ENCODE data around the gene ASMTL. TPM values are rescaled to one million over a fixed set of nuclear protein-coding genes. Genes with fewer than 3 reads are reported as not detected.

ASMTL gene
- total RNA-seq, 4 donors from 2014 or later = 3.4 to 20.3 (median 18.4) TPM

DNA sequence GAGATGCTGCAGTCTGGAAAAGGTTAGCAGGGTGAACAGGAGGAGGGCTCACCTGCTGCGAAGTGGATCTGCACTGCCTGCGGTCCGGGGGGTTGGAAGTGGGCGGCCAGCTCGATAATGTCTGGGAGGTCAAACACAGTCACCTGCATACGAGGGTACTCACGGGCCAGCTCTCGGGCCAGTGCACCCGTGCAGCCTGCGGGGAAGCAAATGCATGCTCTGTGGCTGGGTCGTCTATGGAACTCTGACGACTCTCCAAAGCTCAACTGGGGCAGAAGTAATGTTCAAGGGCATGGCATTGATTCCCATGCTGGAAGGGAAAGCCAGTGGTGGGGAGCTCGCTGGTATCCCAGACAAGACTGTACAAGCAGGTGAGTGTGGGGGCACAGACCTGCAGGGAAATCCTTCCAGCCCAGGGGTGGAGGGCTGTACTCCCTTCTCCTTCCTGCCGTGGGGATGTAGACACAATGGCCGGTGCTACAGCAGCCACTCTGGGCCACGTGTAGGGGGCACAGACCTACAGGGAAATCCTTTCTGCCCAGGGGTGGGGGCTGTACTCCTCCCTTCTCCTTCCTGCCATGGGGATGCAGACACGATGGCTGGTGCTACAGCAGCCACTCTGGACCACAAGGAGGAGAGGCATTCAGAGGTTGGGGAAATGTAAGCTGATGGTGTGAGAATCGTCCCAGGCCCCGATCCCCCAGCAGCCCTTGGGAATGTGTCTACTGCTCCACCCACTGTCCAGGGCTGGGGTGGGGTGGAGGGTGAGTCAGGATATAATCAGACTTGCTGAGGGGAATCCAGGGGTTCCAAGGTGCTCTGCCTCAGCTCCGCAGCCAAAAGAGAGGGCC, 34.6 kb downstream of the ASMTL start:
- DNase-seq = no peak
- no peak overlapping the region for H3K4me3 ChIP-seq
- H3K9me3 ChIP-seq = peaks cover 5 to 6% of the 10 kb centered on the region in 2 donors
- no peaks in the 10 kb centered on the region for H3K4me1 ChIP-seq
- in situ Hi-C loops (cut with MboI; ENCODE audit: low pct_ligation_motif_present in 1 of 4, low pct_unique_long_range_greater_than_20kb in 1 of 4, low sequenced_read_pairs in 3 of 4) (no loop called here), intact Hi-C loops (cut with DNase I; ENCODE audit: low total_unique reads) (no loop called here)
- TF ChIP-seq POLR2AphosphoS5 (IDR thresholded peaks at IDR 0.05) = no peak
- TF ChIP-seq, protein P1, sequence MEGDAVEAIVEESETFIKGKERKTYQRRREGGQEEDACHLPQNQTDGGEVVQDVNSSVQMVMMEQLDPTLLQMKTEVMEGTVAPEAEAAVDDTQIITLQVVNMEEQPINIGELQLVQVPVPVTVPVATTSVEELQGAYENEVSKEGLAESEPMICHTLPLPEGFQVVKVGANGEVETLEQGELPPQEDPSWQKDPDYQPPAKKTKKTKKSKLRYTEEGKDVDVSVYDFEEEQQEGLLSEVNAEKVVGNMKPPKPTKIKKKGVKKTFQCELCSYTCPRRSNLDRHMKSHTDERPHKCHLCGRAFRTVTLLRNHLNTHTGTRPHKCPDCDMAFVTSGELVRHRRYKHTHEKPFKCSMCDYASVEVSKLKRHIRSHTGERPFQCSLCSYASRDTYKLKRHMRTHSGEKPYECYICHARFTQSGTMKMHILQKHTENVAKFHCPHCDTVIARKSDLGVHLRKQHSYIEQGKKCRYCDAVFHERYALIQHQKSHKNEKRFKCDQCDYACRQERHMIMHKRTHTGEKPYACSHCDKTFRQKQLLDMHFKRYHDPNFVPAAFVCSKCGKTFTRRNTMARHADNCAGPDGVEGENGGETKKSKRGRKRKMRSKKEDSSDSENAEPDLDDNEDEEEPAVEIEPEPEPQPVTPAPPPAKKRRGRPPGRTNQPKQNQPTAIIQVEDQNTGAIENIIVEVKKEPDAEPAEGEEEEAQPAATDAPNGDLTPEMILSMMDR (IDR thresholded peaks at IDR 0.05) = no peak
- no peak for TF ChIP-seq POLR2A (IDR thresholded peaks at IDR 0.05)
- no peak for TF ChIP-seq EP300 (IDR thresholded peaks at IDR 0.05; ENCODE audit: low read depth)
- whole genome bisulfite sequencing, 2 donors (ENCODE audit: low coverage in 1 of 2) = 92 to 100% methylated on average over 3 to 20 of the region's 20 CpGs
- H3K27ac ChIP-seq = no peak overlapping the region
- no peaks in the 10 kb centered on the region for H3K27me3 ChIP-seq
- H3K36me3 ChIP-seq = peaks cover 0 to 7% (median 3%) of the 10 kb centered on the region in 4 donors

DNA sequence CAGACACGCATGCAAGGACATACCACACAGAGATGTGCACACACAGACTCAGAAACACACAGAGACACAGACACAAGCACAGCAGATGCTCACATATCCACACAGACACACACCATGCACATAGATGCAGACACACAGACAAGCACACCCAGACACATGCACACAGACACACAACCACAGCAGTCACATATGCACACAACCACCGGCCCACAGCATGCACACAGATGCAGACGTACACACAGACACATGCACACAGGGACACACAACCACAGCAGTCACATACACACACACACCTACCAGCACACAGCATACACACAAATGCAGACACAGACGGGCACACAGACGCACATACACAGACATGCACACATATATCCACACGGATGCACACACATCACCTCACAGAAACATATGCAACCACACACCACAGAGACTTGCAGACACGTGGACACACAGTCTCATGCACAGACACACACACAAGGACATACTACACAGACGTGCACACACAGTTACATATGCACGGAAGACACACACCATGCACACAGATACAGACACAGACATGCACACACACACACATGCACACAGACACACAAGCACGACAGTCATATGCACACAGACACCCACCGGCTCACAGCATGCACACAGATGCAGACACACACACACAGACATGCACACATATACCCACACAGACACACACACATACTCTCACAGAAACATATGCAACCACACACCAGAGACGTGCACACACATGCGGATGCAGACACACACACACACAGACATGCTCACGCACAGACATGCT, 35.5 kb downstream of the ASMTL start:
- Histone ChIP-seq H3K36me3 (peaks cover 0 to 14% (median 3%) of the 10 kb centered on the region in 4 donors), H3K27me3 (no peaks in the 10 kb centered on the region), H3K9me3 (no peaks in the 10 kb centered on the region), H3K4me3 (no peak overlapping the region), H3K27ac (no peak overlapping the region), H3K4me1 (no peaks in the 10 kb centered on the region)
- intact Hi-C loops (cut with DNase I; ENCODE audit: low total_unique reads) (no loop called here), in situ Hi-C loops (cut with MboI; ENCODE audit: low pct_ligation_motif_present in 1 of 4, low pct_unique_long_range_greater_than_20kb in 1 of 4, low sequenced_read_pairs in 3 of 4) (no loop called here)
- DNase-seq = no peak
- 67 to 75% methylated on average over 3 to 14 of the region's 14 CpGs for WGBS, 2 donors (ENCODE audit: low coverage in 1 of 2)
- TF ChIP-seq EP300 (IDR thresholded peaks at IDR 0.05; ENCODE audit: low read depth) (no peak), POLR2A (IDR thresholded peaks at IDR 0.05) (no peak), POLR2AphosphoS5 (IDR thresholded peaks at IDR 0.05) (no peak)
- TF ChIP-seq, protein P1 (IDR thresholded peaks at IDR 0.05) = no peak

DNA sequence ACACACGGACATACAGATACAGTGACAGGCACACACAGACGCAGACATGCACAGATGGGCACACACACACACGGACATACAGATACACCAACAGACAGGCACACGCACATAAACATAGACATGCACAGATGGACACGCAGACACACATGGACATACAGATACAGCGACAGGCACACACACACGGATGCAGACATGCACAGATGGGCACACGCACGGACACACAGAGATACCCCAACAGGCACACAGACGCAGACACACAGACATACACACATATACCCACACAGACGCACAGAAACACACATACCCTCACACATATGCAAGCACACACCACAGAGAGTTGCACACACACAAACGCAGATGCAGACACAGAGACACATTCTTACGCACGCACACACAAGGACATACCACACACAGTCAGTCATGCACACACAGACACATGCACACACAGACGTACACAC, 36.4 kb downstream of the ASMTL start:
- Histone ChIP-seq H3K4me3 (no peak overlapping the region), H3K4me1 (no peaks in the 10 kb centered on the region), H3K9me3 (no peaks in the 10 kb centered on the region), H3K36me3 (peaks cover 0 to 14% (median 3%) of the 10 kb centered on the region in 4 donors), H3K27ac (no peak overlapping the region), H3K27me3 (no peaks in the 10 kb centered on the region)
- intact Hi-C loops (cut with DNase I; ENCODE audit: low total_unique reads) (no loop called here), in situ Hi-C loops (cut with MboI; ENCODE audit: low pct_ligation_motif_present in 1 of 4, low pct_unique_long_range_greater_than_20kb in 1 of 4, low sequenced_read_pairs in 3 of 4) (no loop called here)
- TF ChIP-seq POLR2AphosphoS5 (IDR thresholded peaks at IDR 0.05) (no peak), POLR2A (IDR thresholded peaks at IDR 0.05) (no peak), EP300 (IDR thresholded peaks at IDR 0.05; ENCODE audit: low read depth) (no peak)
- TF ChIP-seq, protein P1 (IDR thresholded peaks at IDR 0.05) = no peak
- DNase-seq = no peak
- 71% methylated on average over 15 of the region's 15 CpGs; no CpG with 5 or more reads in 1 of the 2 donors for WGBS, 2 donors (ENCODE audit: low coverage in 1 of 2)

DNA sequence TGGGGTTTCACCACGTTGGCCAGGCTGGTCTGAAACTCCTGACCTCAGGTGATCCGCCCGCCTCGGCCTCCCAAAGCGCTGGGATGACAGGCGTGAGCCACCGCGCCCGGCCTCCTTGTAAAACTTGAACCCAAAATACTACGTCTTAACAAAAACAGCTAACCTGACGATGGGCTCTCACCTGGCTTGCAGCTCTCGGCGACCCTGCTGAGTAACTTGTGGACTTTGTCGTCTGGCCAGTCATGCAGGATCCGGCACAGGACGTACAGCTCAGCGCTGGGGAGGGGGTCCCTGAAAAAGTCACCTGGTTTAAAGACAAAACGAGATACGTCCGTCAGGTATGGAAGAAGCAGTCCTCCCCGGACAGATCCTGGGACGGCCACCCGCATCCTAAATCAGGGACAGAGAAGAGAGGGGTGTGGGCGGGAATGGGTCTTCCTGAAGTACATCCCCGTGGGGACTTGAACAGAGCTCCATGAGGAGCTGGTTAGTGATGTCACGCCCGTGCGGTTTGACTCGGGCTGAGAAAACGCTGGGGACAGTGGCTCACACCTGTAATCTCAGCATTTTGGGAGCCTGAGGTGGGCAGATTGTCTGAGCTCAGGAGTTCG, 40.1 kb downstream of the ASMTL start:
- Histone ChIP-seq H3K4me3 (no peak overlapping the region), H3K27ac (no peak overlapping the region), H3K9me3 (no peaks in the 10 kb centered on the region), H3K36me3 (peaks cover 0 to 8% (median 3%) of the 10 kb centered on the region in 4 donors), H3K27me3 (no peaks in the 10 kb centered on the region), H3K4me1 (no peaks in the 10 kb centered on the region)
- no peak for DNase-seq
- 80 to 94% methylated on average over 1 to 31 of the region's 31 CpGs for WGBS, 2 donors (ENCODE audit: low coverage in 1 of 2)
- intact Hi-C loops (cut with DNase I; ENCODE audit: low total_unique reads) (no loop called here), in situ Hi-C loops (cut with MboI; ENCODE audit: low pct_ligation_motif_present in 1 of 4, low pct_unique_long_range_greater_than_20kb in 1 of 4, low sequenced_read_pairs in 3 of 4) (no loop called here)
- TF ChIP-seq POLR2A (IDR thresholded peaks at IDR 0.05) (no peak), POLR2AphosphoS5 (IDR thresholded peaks at IDR 0.05) (no peak), EP300 (IDR thresholded peaks at IDR 0.05; ENCODE audit: low read depth) (no peak)
- TF ChIP-seq, protein P1 (IDR thresholded peaks at IDR 0.05) = no peak
